ENCODE data around the gene AGAP2. TPM values are rescaled to one million over a fixed set of nuclear protein-coding genes. Genes with fewer than 3 reads are reported as not detected.

Gene AGAP2
- total RNA-seq, 1 experiment from 2014 or later = 5.3 TPM

- no peak for DNase-seq
- Histone ChIP-seq H3K56ac (ENCODE audit: insufficient read length, low read depth, low read length) (no peak overlapping the region), H2BK12ac (ENCODE audit: insufficient read length, low read depth, low read length) (no peak overlapping the region), H4K5ac (ENCODE audit: insufficient read length, low read depth, low read length) (no peak overlapping the region), H3K27me3 (ENCODE audit: insufficient read depth, low read length) (no peaks in the 10 kb centered on the region; the same call in 1 of the 2 replicates), H2BK20ac (ENCODE audit: low read depth, low read length, poor library complexity, severe bottlenecking) (no peak overlapping the region), H3K23ac (ENCODE audit: insufficient read length, low read depth, low read length) (no peak overlapping the region), H3K4ac (ENCODE audit: low read depth, low read length) (no peak overlapping the region), H4K20me1 (ENCODE audit: control insufficient read depth, insufficient read depth, insufficient read length) (no peaks in the 10 kb centered on the region), H3K4me1 (ENCODE audit: insufficient read depth, low read length) (no peaks in the 10 kb centered on the region), H4K8ac (replicated peaks; ENCODE audit: insufficient read length, low read depth, low read length) (no peak overlapping the region), H3K79me1 (ENCODE audit: insufficient read depth, low read depth, low read length, poor library complexity, severe bottlenecking) (no peaks in the 10 kb centered on the region), H4K91ac (ENCODE audit: insufficient read length, low read depth, low read length) (no peak overlapping the region), H3K18ac (ENCODE audit: insufficient read length, low read depth, low read length) (no peak overlapping the region), H2AK5ac (ENCODE audit: insufficient read length, low read length) (no peak overlapping the region), H3K23me2 (ENCODE audit: insufficient read length, low read depth, low read length, poor library complexity, severe bottlenecking) (no peaks in the 10 kb centered on the region), H2BK15ac (ENCODE audit: low read depth, low read length) (no peak overlapping the region), H2AFZ (ENCODE audit: low read length) (no peak overlapping the region), H3K79me2 (ENCODE audit: insufficient read depth, low read length) (no peaks in the 10 kb centered on the region), H3K27ac (ENCODE audit: insufficient read length, low read depth, low read length) (no peak overlapping the region), H3T11ph (ENCODE audit: low read length) (no peak overlapping the region), H3K9ac (ENCODE audit: extremely low read depth, insufficient read length, low read length) (no peak overlapping the region), H3K14ac (ENCODE audit: insufficient read depth, low read length) (no peak overlapping the region), H3K4me2 (ENCODE audit: insufficient read depth, insufficient read length, low read length) (no peak overlapping the region), H2BK5ac (ENCODE audit: insufficient read length, low read length) (no peak overlapping the region), H2BK120ac (ENCODE audit: low read depth, low read length, poor library complexity, severe bottlenecking) (no peak overlapping the region), H3K9me3 (ENCODE audit: control insufficient read depth, low read depth, low read length) (no peaks in the 10 kb centered on the region)
- no CpG with 5 or more reads among the region's 20 CpGs for WGBS (ENCODE audit: extremely low coverage, insufficient read length, low lambda C conversion rate)
- H3K4me1 Mint-ChIP-seq = peaks cover 2 to 3% of the 10 kb centered on the region in 2 experiments; a peak in 3 of 4 replicates
- H3K4me3 Mint-ChIP-seq = no peak overlapping the region
- H3K27me3 Mint-ChIP-seq (ENCODE audit: low read depth) = peaks cover 20% of the 10 kb centered on the region
- no peaks in the 10 kb centered on the region for H3K9me3 Mint-ChIP-seq
- H3K27ac Mint-ChIP-seq = no peak overlapping the region
- no peak for TF ChIP-seq CTCF (conservative IDR thresholded peaks at IDR 0.05)
- H3K36me3 Mint-ChIP-seq (ENCODE audit: insufficient read depth in 1 of 3, low read depth in 3 of 3) = peaks cover 14 to 52% (median 23%) of the 10 kb centered on the region in 3 experiments
Observed at GRCh38 chr12:57719777-57720605, 18.6 kb downstream of the AGAP2 start.

Measured in H9 (cell line).